Mesendoderm (in vitro differentiated cells): ENCODE results near the gene EYA2. TPM values are rescaled to one million over a fixed set of nuclear protein-coding genes. Genes with fewer than 3 reads are reported as not detected.

Experiments
- DNase-seq: peaks from one replicate; pipeline ENCODE4 v3.0.0; 2013
- H2AK5ac ChIP-seq: 2 replicates; pipeline ENCODE4 v1.6.1; 2013; ENCODE audit warnings: low read length, inconsistent platforms
- H2BK120ac ChIP-seq: 2 replicates; pipeline ENCODE4 v1.6.1; 2013; ENCODE audit warnings: low read depth, mild to moderate bottlenecking, low read length, moderate library complexity, mixed read lengths
- H2BK15ac ChIP-seq: replicated peaks from 2 replicates; pipeline ENCODE4 v1.6.1; 2013; ENCODE audit warnings: low read depth, mild to moderate bottlenecking, moderate library complexity
- H2BK5ac ChIP-seq: 2 replicates; pipeline ENCODE4 v1.6.1; 2013; ENCODE audit warnings: low read length, inconsistent platforms
- H3K18ac ChIP-seq: 2 replicates; pipeline ENCODE4 v1.6.1; 2013; ENCODE audit warnings: mild to moderate bottlenecking, low read length, mixed read lengths
- H3K23ac ChIP-seq: one replicate; pipeline ENCODE4 v1.6.1; 2013; ENCODE audit warnings: low read length
- H3K27ac ChIP-seq: 2 replicates; pipeline ENCODE4 v1.5.1; 2013; ENCODE audit warnings: low read depth, mild to moderate bottlenecking, inconsistent platforms, low read length, moderate library complexity
- H3K27me3 ChIP-seq: 2 replicates; pipeline ENCODE4 v1.6.1; 2013; ENCODE audit warnings: low read length, control low read depth, mild to moderate bottlenecking, inconsistent platforms; ENCODE audit not compliant: insufficient read depth, poor library complexity
- H3K36me3 ChIP-seq: 2 replicates; pipeline ENCODE4 v1.6.1; 2013; ENCODE audit warnings: low read length, inconsistent platforms; ENCODE audit not compliant: control insufficient read depth, insufficient read depth
- H3K4ac ChIP-seq: one replicate; pipeline ENCODE4 v1.6.1; 2013; ENCODE audit warnings: low read depth, mild to moderate bottlenecking, low read length, moderate library complexity
- H3K4me1 ChIP-seq: 2 replicates; pipeline ENCODE4 v1.6.1; 2013; ENCODE audit warnings: low read depth, low read length, inconsistent platforms; ENCODE audit not compliant: control insufficient read depth
- H3K4me2 ChIP-seq: 2 replicates; pipeline ENCODE4 v1.6.1; 2013; ENCODE audit warnings: low read length
- H3K4me3 ChIP-seq: 2 replicates; pipeline ENCODE4 v1.5.1; 2013; ENCODE audit warnings: mild to moderate bottlenecking, low read length
- H3K56ac ChIP-seq: one replicate; pipeline ENCODE4 v1.6.1; 2013; ENCODE audit warnings: low read length
- H3K79me1 ChIP-seq: 2 replicates; pipeline ENCODE4 v1.6.1; 2013; ENCODE audit warnings: low read length, inconsistent platforms
- H3K79me2 ChIP-seq: 2 replicates; pipeline ENCODE4 v1.6.1; 2013; ENCODE audit warnings: mild to moderate bottlenecking, low read length; ENCODE audit not compliant: control insufficient read depth, insufficient read depth
- H3K9ac ChIP-seq: 2 replicates; pipeline ENCODE4 v1.6.1; 2013; ENCODE audit warnings: low read length, inconsistent platforms
- H4K5ac ChIP-seq: one replicate; pipeline ENCODE4 v1.6.1; 2013; ENCODE audit warnings: low read length
- H4K8ac ChIP-seq: one replicate; pipeline ENCODE4 v1.6.1; 2013; ENCODE audit warnings: low read depth, mild to moderate bottlenecking, control low read depth, low read length, moderate library complexity
- WGBS: extraction: QIAGEN DNeasy Blood & Tissue Kit; methylation state at CpG from one replicate; pipeline ENCODE4 v1.1.7; 2013; ENCODE audit warnings: low lambda C conversion rate, missing lambda C conversion rate; ENCODE audit not compliant: insufficient coverage; ENCODE audit errors: extremely low coverage; 5-methylcytosine and 5-hydroxymethylcytosine counted together
- small RNA-seq: library from polyadenylated mRNA; stranded (forward); fragments of <200 nt; extraction: miRNeasy Mini kit (QIAGEN cat#:217004); gene quantifications from one replicate; pipeline ENCODE3, GENCODE V24; 2013; ENCODE audit not compliant: insufficient read depth

The EYA2 gene

DNA sequence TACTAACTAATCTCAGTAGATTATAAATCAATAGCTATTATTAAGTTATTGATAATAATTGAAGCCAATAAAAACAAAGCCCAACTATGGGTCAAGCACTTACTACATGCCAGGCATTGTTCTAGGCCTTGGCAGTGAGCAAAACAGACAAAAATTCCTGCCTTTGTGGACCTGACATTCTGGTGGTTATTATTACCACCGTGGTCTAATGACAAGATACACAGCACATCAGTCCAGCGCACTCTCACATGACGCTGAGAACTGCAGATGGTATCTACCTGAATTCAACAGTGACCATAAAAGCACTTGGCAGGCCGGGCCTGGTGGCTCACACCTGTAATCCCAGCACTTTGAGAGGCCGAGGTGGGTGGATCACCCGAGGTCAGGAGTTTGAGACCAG is 340.5 kb downstream of the EYA2 start:
- Histone ChIP-seq H3K23ac (no peak overlapping the region), H3K79me1 (peaks cover 2% of the 10 kb centered on the region), H3K56ac (no peak overlapping the region), H3K27me3 (no peaks in the 10 kb centered on the region), H4K8ac (no peak overlapping the region), H4K5ac (no peak overlapping the region), H2BK120ac (no peak overlapping the region), H3K4ac (no peak overlapping the region), H2BK5ac (no peak overlapping the region), H3K18ac (no peak overlapping the region), H3K27ac (no peak overlapping the region), H3K36me3 (peaks cover 4% of the 10 kb centered on the region), H2AK5ac (no peak overlapping the region), H3K4me1 (no peaks in the 10 kb centered on the region), H3K79me2 (no peaks in the 10 kb centered on the region), H3K4me3 (no peak overlapping the region), H3K9ac (no peak overlapping the region), H2BK15ac (no peak overlapping the region), H3K4me2 (no peak overlapping the region)
- WGBS = no CpG with 5 or more reads among the region's 6 CpGs
- DNase-seq = no peak

DNA sequence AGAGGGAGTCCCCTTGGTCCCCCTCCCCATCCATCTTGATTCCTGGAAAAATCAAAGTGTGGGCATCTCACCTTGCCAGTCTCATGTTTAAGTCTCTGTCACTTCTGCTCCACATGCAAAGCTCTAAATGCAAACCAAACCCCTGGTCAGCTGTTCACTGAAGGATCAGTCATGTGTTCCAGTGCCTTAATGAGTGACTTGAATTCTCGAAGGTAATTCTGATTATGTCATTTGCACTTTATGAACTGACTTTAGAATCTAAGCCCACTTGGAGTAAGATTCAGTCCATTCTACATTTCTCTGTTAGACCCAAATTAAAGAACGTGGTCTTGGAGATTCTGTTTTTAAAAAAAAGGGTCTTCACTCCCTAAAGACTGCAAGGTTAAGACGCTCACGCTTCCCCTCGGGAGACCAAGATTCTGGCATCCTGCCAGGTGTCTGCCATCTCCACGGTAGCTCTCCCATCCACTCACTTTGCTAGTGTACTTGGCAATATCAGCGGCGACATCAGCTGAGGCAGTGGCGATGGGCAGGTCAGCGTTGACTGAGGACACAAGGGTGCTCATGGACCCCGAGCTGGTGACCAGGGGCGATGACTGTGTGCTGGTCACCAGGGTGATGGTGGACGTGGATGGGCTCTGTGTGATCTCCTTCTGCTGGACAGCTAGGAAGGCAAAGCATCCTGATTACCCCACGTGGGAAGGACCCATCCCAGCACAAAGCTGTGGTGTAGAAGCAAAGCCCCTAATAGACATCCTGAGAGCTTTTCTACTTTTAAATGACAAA is 341.4 kb downstream of the EYA2 start:
- WGBS = no CpG with 5 or more reads among the region's 14 CpGs
- no peaks in the 10 kb centered on the region for H3K4me1 ChIP-seq
- no peak overlapping the region for H4K8ac ChIP-seq
- H2BK120ac ChIP-seq = no peak overlapping the region
- DNase-seq = no peak
- no peak overlapping the region for H3K56ac ChIP-seq
- no peak overlapping the region for H3K9ac ChIP-seq
- H2BK15ac ChIP-seq = no peak overlapping the region
- H3K4me2 ChIP-seq = no peak overlapping the region
- H3K4me3 ChIP-seq = no peak overlapping the region
- no peak overlapping the region for H2BK5ac ChIP-seq
- H3K18ac ChIP-seq = no peak overlapping the region
- H3K27ac ChIP-seq = no peak overlapping the region
- H2AK5ac ChIP-seq = no peak overlapping the region
- H3K23ac ChIP-seq = no peak overlapping the region
- no peak overlapping the region for H3K4ac ChIP-seq
- H3K27me3 ChIP-seq = no peaks in the 10 kb centered on the region
- H3K79me1 ChIP-seq = no peaks in the 10 kb centered on the region
- no peaks in the 10 kb centered on the region for H3K79me2 ChIP-seq
- H3K36me3 ChIP-seq = peaks cover 4% of the 10 kb centered on the region
- H4K5ac ChIP-seq = no peak overlapping the region

DNA sequence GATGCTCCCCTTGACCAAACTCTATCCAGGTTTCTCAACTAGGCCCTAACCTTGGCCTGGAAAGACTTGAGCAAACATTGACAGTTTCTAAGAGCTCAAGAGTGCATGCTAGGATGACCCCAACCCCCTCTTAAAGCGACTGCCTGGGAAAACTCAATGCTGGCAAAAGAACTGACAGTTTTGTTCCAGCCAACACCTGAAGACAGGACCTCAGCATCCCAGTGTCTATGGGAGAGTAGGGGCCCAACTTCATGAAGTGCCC is 341.9 kb downstream of the EYA2 start:
- no peaks in the 10 kb centered on the region for H3K79me2 ChIP-seq
- no peak overlapping the region for H3K27ac ChIP-seq
- H2BK120ac ChIP-seq = no peak overlapping the region
- H3K23ac ChIP-seq = no peak overlapping the region
- no peak overlapping the region for H3K9ac ChIP-seq
- H4K5ac ChIP-seq = no peak overlapping the region
- no peak overlapping the region for H4K8ac ChIP-seq
- H3K18ac ChIP-seq = no peak overlapping the region
- no CpG with 5 or more reads among the region's 1 CpG for WGBS
- no peak for DNase-seq
- no peak overlapping the region for H2BK15ac ChIP-seq
- H3K4me2 ChIP-seq = no peak overlapping the region
- H3K4ac ChIP-seq = no peak overlapping the region
- H2BK5ac ChIP-seq = no peak overlapping the region
- no peak overlapping the region for H2AK5ac ChIP-seq
- H3K79me1 ChIP-seq = no peaks in the 10 kb centered on the region
- H3K4me1 ChIP-seq = no peaks in the 10 kb centered on the region
- H3K56ac ChIP-seq = no peak overlapping the region
- no peak overlapping the region for H3K4me3 ChIP-seq
- no peaks in the 10 kb centered on the region for H3K27me3 ChIP-seq
- peaks cover 4% of the 10 kb centered on the region for H3K36me3 ChIP-seq

DNA sequence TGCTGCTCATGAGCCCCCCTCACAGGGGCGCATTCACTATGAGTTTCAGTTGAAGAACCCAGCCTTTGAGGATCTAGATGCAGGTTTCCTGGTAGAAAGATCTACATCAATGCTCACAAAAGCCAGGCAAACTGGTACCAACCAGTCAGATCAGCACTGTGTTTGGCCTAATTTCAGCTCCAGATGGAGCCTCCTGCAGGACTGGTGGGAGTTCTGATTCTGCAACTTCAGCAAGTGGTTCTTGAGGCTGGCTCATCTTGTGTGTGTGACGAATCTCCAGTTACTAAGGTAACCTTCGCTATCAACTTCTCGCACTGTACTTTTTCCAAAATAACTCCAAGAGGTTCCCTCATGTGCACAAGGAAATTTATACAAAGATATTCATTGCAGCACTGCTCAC is 343.1 kb downstream of the EYA2 start:
- Histone ChIP-seq H3K9ac (no peak overlapping the region), H4K8ac (no peak overlapping the region), H3K27ac (no peak overlapping the region), H3K27me3 (no peaks in the 10 kb centered on the region), H3K4me2 (no peak overlapping the region), H2BK15ac (no peak overlapping the region), H3K79me2 (no peaks in the 10 kb centered on the region), H3K4me3 (no peak overlapping the region), H3K56ac (no peak overlapping the region), H3K23ac (no peak overlapping the region), H2BK120ac (no peak overlapping the region), H3K36me3 (peaks cover 6% of the 10 kb centered on the region), H3K4me1 (no peaks in the 10 kb centered on the region), H2BK5ac (no peak overlapping the region), H3K79me1 (peaks cover 3% of the 10 kb centered on the region), H4K5ac (no peak overlapping the region), H3K4ac (no peak overlapping the region), H2AK5ac (no peak overlapping the region), H3K18ac (no peak overlapping the region)
- no peak for DNase-seq
- no CpG with 5 or more reads among the region's 4 CpGs for WGBS

Small RNA genes lying within 50 kb of the gene (small RNA-seq; reads per million reads assigned to genes)
- gene MIR3616 = not detected
